ENCODE data around the gene MYH13.

GRCh38 chr17:10368561-10368960 lies 4.2 kb downstream of the MYH13 start:
- TF ChIP-seq EZH2 (IDR thresholded peaks at IDR 0.05; ENCODE audit: insufficient read depth, poor library complexity, severe bottlenecking) (no peak), EZH2phosphoT487 (IDR thresholded peaks at IDR 0.05; ENCODE audit: insufficient read depth, low read depth) (no peak)
